ENCODE data around the gene AFF3. TPM values are rescaled to one million over a fixed set of nuclear protein-coding genes. Genes with fewer than 3 reads are reported as not detected.

The AFF3 gene
- total RNA-seq, 2 donors from 2014 or later, result 9.9 to 20.1 TPM

DNA sequence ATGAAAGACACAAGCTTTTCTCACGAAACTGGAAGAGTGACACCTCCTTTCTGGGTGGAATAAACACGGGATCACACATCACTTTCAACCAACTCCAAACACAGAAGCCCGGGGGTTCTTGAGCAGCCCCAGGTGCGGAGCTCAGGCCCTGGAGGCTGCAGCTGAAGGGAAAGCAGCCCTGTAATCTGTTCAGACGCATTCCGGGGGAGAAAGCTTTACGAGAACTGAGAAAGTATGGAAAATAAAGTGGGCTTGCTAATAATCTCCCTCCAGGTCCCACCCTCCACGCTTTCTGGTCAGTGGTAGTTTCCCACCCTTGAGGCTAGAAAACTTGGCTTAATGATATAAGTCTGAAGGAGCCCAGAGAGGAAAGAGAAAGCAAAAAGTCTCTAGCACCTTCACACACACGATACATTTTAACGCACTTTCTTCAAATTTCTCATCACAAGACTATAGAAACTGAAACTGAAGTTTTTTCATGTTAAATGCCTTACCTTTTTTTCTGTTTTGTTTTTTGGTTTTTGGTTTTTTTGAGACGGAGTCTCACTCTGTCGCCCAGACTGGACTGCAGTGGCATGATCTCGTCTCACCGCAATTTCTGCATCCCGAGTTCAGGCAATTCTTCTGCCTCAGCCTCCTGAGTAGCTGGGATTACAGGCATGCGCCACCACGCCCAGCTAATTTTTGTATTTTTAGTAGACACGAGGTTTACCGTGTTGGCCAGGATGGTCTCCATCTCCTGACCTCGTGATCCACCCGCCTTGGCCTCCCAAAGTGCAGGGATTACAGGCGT, 141.3 kb downstream of the AFF3 start:
- Histone ChIP-seq H3K36me3 (peaks cover 6% of the 10 kb centered on the region), H3K4me1 (ENCODE audit: control insufficient read depth in 1 of 2, low read depth in 2 of 2) (no peaks in the 10 kb centered on the region), H3K4me3 (no peak overlapping the region), H3K9me3 (no peaks in the 10 kb centered on the region), H3K27me3 (replicated peaks; ENCODE audit: insufficient read depth) (no peaks in the 10 kb centered on the region), H3K27ac (no peak overlapping the region)
- TF ChIP-seq, protein P1, sequence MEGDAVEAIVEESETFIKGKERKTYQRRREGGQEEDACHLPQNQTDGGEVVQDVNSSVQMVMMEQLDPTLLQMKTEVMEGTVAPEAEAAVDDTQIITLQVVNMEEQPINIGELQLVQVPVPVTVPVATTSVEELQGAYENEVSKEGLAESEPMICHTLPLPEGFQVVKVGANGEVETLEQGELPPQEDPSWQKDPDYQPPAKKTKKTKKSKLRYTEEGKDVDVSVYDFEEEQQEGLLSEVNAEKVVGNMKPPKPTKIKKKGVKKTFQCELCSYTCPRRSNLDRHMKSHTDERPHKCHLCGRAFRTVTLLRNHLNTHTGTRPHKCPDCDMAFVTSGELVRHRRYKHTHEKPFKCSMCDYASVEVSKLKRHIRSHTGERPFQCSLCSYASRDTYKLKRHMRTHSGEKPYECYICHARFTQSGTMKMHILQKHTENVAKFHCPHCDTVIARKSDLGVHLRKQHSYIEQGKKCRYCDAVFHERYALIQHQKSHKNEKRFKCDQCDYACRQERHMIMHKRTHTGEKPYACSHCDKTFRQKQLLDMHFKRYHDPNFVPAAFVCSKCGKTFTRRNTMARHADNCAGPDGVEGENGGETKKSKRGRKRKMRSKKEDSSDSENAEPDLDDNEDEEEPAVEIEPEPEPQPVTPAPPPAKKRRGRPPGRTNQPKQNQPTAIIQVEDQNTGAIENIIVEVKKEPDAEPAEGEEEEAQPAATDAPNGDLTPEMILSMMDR (IDR thresholded peaks at IDR 0.05), result no peak
- ATAC-seq (ENCODE audit: insufficient number of reproducible peaks, low FRiP score, low read depth), result no peak
- DNase-seq (ENCODE audit: low spot score), result no peak

DNA sequence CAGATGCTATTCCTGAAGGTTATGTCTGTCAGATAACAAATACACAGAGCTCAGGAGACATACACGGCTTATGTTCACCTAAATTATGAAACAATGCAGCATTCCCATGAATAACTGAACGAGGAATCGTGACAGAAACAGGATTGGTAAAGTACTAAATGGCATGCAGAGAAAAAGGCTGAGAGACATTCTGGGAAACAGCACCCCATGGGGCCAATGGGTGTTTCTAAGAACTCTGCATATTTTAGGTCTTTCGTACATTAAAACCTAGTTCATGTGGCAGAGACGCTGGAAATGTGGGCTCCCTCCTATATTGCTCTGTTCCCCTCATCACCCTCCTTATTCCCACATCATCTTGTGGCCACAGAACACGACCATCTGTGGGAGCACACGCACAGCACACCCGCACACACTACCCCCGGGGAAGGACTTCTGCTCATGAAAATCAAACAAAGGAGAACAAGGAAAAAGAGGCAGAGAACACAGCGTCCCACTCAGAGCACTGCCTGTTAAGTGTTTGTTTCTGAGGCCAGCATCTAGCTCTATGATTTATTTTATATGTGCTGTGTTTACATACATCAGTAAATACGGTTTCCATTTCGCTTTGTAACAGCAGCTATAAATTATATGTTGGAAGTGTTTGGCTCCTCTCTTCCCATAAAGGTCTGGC, 143.6 kb downstream of the AFF3 start:
- Histone ChIP-seq H3K4me1 (ENCODE audit: control insufficient read depth in 1 of 2, low read depth in 2 of 2) (no peaks in the 10 kb centered on the region), H3K36me3 (no peaks in the 10 kb centered on the region), H3K4me3 (no peak overlapping the region), H3K9me3 (no peaks in the 10 kb centered on the region), H3K27me3 (replicated peaks; ENCODE audit: insufficient read depth) (no peaks in the 10 kb centered on the region), H3K27ac (no peak overlapping the region)
- DNase-seq (ENCODE audit: low spot score) (no peak), ATAC-seq (ENCODE audit: insufficient number of reproducible peaks, low FRiP score, low read depth) (no peak)
- TF ChIP-seq, protein P1 (IDR thresholded peaks at IDR 0.05), result no peak

GRCh38 chr2:99989905-99990304, 152.5 kb downstream of the AFF3 start:
- ATAC-seq (ENCODE audit: insufficient number of reproducible peaks, low FRiP score, low read depth) (no peak), DNase-seq (ENCODE audit: low spot score) (no peak)
- Histone ChIP-seq H3K27ac (no peak overlapping the region), H3K9me3 (no peaks in the 10 kb centered on the region), H3K4me1 (ENCODE audit: control insufficient read depth in 1 of 2, low read depth in 2 of 2) (peaks cover 0 to 10% of the 10 kb centered on the region in 2 donors), H3K27me3 (replicated peaks; ENCODE audit: insufficient read depth) (no peaks in the 10 kb centered on the region), H3K4me3 (no peak overlapping the region), H3K36me3 (no peaks in the 10 kb centered on the region)
- TF ChIP-seq, protein P1 (IDR thresholded peaks at IDR 0.05), result no peak

DNA sequence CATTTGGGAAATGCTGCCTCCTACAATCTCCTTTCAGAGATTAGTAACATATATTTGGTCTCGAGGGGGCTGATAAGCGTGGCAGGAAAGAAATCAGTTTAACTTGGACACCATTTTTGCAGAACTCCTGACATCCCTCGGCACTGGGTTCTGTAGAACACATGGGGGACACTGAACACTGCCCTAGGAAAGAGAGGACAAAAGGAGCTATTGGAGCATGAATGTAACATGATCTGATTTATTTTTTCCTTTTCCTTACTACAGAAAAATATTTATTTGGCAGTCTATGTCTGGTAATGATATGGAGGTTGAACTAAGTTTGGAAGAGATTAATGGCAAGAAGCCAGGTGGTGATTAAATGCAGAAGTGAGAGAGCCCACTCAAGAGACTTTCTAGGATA, 153.8 kb downstream of the AFF3 start:
- Histone ChIP-seq H3K4me3 (no peak overlapping the region), H3K9me3 (no peaks in the 10 kb centered on the region), H3K27ac (no peak overlapping the region), H3K4me1 (ENCODE audit: control insufficient read depth in 1 of 2, low read depth in 2 of 2) (peaks cover 0 to 10% of the 10 kb centered on the region in 2 donors), H3K27me3 (replicated peaks; ENCODE audit: insufficient read depth) (no peaks in the 10 kb centered on the region), H3K36me3 (no peaks in the 10 kb centered on the region)
- ATAC-seq (ENCODE audit: insufficient number of reproducible peaks, low FRiP score, low read depth), result no peak
- no peak for DNase-seq (ENCODE audit: low spot score)
- TF ChIP-seq, protein P1 (IDR thresholded peaks at IDR 0.05), result no peak

- Histone ChIP-seq H3K9me3 (no peaks in the 10 kb centered on the region), H3K27me3 (replicated peaks; ENCODE audit: insufficient read depth) (no peaks in the 10 kb centered on the region), H3K4me1 (ENCODE audit: control insufficient read depth in 1 of 2, low read depth in 2 of 2) (peaks cover 0 to 10% of the 10 kb centered on the region in 2 donors), H3K27ac (no peak overlapping the region), H3K4me3 (no peak overlapping the region), H3K36me3 (no peaks in the 10 kb centered on the region)
- TF ChIP-seq, protein P1 (IDR thresholded peaks at IDR 0.05), result no peak
- ATAC-seq (ENCODE audit: insufficient number of reproducible peaks, low FRiP score, low read depth), result no peak
- DNase-seq (ENCODE audit: low spot score), result no peak
These were observed 155.2 kb downstream of the AFF3 start for GRCh38 chr2:99987160-99987559.
